ENCODE results near the gene IL13.

- TF ChIP-seq CTCF (IDR thresholded peaks at IDR 0.05) = no peak
- no peak for TF ChIP-seq POLR2A (IDR thresholded peaks at IDR 0.05)
Measured at GRCh38 chr5:132640613-132641012, 17.4 kb upstream of the IL13 start.

All from heart left ventricle (tissue), 13 donors.